ENCODE data around the gene TUBB6.

- TF ChIP-seq CTCF (conservative IDR thresholded peaks at IDR 0.05 in 1 of 2, IDR thresholded peaks at IDR 0.05 in 1 of 2; ENCODE audit: extremely low read depth in 1 of 2, insufficient read depth in 1 of 2, low read depth in 1 of 2, low read length in 2 of 2) (no peak), EZH2 (IDR thresholded peaks at IDR 0.05; ENCODE audit: borderline replicate concordance, low read length) (no peak)
These were observed 25.5 kb upstream of the TUBB6 start for GRCh38 chr18:12282442-12283039.

Measured in mammary epithelial cell (primary cell).